ENCODE measurements around the gene CREBBP. TPM values are rescaled to one million over a fixed set of nuclear protein-coding genes. Genes with fewer than 3 reads are reported as not detected.

The CREBBP gene
- total and polyA plus RNA-seq, 2 donors (not counting 3 experiments of a cell fraction or from before 2014, with no cell fraction given) = 13.8 to 72.7 TPM

DNA sequence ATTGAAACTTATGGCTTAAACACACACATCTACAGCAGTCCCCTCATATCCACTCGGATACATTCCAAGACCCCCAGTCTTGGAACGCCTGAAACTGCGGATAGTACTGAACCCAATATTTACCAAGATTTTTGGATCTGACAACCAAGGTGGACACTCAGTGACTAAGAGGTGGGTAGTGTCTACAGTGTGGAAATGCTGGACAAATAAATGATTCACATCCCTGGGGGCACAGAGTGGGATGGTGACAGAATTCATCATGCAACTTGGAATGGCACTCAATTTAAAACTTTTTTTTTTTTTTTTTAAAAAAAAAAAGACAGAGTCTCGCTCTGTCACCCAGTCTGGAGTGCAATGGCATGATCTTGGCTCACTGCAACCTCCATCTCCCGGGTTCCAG, 109.0 kb downstream of the CREBBP start:
- H3K36me3 ChIP-seq (ENCODE audit: control insufficient read depth in 2 of 2, extremely low read depth in 1 of 2, insufficient read depth in 2 of 2, low read length in 2 of 2) = peaks cover 38 to 54% of the 10 kb centered on the region in 2 experiments
- no peak overlapping the region for H3K27ac ChIP-seq (ENCODE audit: insufficient read depth, low read depth, low read length)
- no peaks in the 10 kb centered on the region for H3K27me3 ChIP-seq (ENCODE audit: control insufficient read depth in 2 of 2, insufficient read depth in 2 of 2, low read length in 2 of 2)
- no peak overlapping the region for H3K9ac ChIP-seq (replicated peaks; ENCODE audit: extremely low read depth, insufficient read depth, low read length)
- DNase-seq (ENCODE audit: low read depth, low spot score) (no peak), FAIRE-seq (no peak)
- no peaks in the 10 kb centered on the region for H3K9me1 ChIP-seq (replicated peaks; ENCODE audit: control insufficient read depth, extremely low read depth, insufficient read depth, low read length)
- H3K79me2 ChIP-seq (ENCODE audit: control insufficient read depth, insufficient read depth, low read length) = no peaks in the 10 kb centered on the region
- no peak overlapping the region for H2AFZ ChIP-seq (ENCODE audit: low read depth, low read length)
- H4K20me1 ChIP-seq (replicated peaks; ENCODE audit: control insufficient read depth, extremely low read depth, insufficient read depth, low read length) = no peaks in the 10 kb centered on the region
- H3K4me3 ChIP-seq (replicated peaks in 1 of 3; ENCODE audit: insufficient read depth in 1 of 3, low read depth in 1 of 3, low read length in 3 of 3) = no peak overlapping the region
- CTCF ChIA-PET = interaction anchor here (1.1 to 2.1 kb wide), 4 partner anchors 12 to 95 kb away, joined by 3 to 6 read pairs (median 4); no protein-coding TSS in a partner anchor
- H3K4me2 ChIP-seq (ENCODE audit: insufficient read depth, low read length) = no peak overlapping the region
- intact Hi-C loops (cut with micrococcal nuclease) = no loop called here
- H3K9me3 ChIP-seq (replicated peaks; ENCODE audit: control insufficient read depth, insufficient read depth, low read length) = no peaks in the 10 kb centered on the region
- dilution Hi-C loops (cut with MboI; ENCODE audit: extremely low pct_ligation_motif_present, low sequenced_read_pairs) = no loop called here
- POLR2A ChIA-PET = interaction anchor here (0.7 kb wide), 1 partner anchor 493 kb away, joined by 9 read pairs; no protein-coding TSS in a partner anchor
- no peak for TF ChIP-seq JUN (IDR thresholded peaks at IDR 0.05; ENCODE audit: borderline replicate concordance, insufficient read depth, insufficient read length, low read depth)
- no peak for TF ChIP-seq EZH2 (IDR thresholded peaks at IDR 0.05; ENCODE audit: borderline replicate concordance, low read depth, low read length, severe bottlenecking)
- TF ChIP-seq GATA2 (IDR thresholded peaks at IDR 0.05; ENCODE audit: insufficient read depth, insufficient read length, low read depth, low read length) = no peak
- TF ChIP-seq, protein P1, sequence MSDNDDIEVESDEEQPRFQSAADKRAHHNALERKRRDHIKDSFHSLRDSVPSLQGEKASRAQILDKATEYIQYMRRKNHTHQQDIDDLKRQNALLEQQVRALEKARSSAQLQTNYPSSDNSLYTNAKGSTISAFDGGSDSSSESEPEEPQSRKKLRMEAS (IDR thresholded peaks at IDR 0.05; ENCODE audit: insufficient read depth, insufficient read length) = no peak
- no peak for TF ChIP-seq POLR2AphosphoS5 (IDR thresholded peaks at IDR 0.05; ENCODE audit: insufficient read depth, low read depth, low read length)
- no peak for TF ChIP-seq MYC (IDR thresholded peaks at IDR 0.05; ENCODE audit: low read depth, low read length)
- TF ChIP-seq FOS (IDR thresholded peaks at IDR 0.05; ENCODE audit: borderline replicate concordance, insufficient read depth, low read length) = no peak
- TF ChIP-seq POLR2A (IDR thresholded peaks at IDR 0.05; ENCODE audit: low read depth, low read length) = no peak
- TF ChIP-seq, protein P2, sequence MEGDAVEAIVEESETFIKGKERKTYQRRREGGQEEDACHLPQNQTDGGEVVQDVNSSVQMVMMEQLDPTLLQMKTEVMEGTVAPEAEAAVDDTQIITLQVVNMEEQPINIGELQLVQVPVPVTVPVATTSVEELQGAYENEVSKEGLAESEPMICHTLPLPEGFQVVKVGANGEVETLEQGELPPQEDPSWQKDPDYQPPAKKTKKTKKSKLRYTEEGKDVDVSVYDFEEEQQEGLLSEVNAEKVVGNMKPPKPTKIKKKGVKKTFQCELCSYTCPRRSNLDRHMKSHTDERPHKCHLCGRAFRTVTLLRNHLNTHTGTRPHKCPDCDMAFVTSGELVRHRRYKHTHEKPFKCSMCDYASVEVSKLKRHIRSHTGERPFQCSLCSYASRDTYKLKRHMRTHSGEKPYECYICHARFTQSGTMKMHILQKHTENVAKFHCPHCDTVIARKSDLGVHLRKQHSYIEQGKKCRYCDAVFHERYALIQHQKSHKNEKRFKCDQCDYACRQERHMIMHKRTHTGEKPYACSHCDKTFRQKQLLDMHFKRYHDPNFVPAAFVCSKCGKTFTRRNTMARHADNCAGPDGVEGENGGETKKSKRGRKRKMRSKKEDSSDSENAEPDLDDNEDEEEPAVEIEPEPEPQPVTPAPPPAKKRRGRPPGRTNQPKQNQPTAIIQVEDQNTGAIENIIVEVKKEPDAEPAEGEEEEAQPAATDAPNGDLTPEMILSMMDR (IDR thresholded peaks at IDR 0.05; ENCODE audit: extremely low read depth in 1 of 2, insufficient read depth in 1 of 2, low read depth in 1 of 2, low read length in 2 of 2) = no peak
- no TSS peak for BruUV-seq (replicated peaks)
- no peaks in the 10 kb centered on the region for H3K4me1 ChIP-seq (ENCODE audit: control insufficient read depth, extremely low read depth, insufficient read depth, low read length)

Measured in endothelial cell of umbilical vein (primary cell).